ENCODE results near the gene TELO2.

The TELO2 gene

GRCh38 chr16:1518626-1519135 lies 25.5 kb downstream of the TELO2 start:
- DNase-seq (ENCODE audit: low read depth): no peak

GRCh38 chr16:1519831-1520230 lies 26.7 kb downstream of the TELO2 start:
- no peak for DNase-seq (ENCODE audit: low read depth)

- no peak for DNase-seq (ENCODE audit: low read depth)
These were observed 27.3 kb downstream of the TELO2 start for GRCh38 chr16:1520461-1520860.

GRCh38 chr16:1523581-1524245 lies 30.6 kb downstream of the TELO2 start:
- no peak for DNase-seq (ENCODE audit: low read depth)

- DNase-seq (ENCODE audit: low read depth): no peak
These were observed 31.2 kb downstream of the TELO2 start for GRCh38 chr16:1524366-1524765.

- no peak for DNase-seq (ENCODE audit: low read depth)
These were observed 32.9 kb downstream of the TELO2 start for GRCh38 chr16:1525871-1526607.

- no peak for DNase-seq (ENCODE audit: low read depth)
These were observed 33.7 kb downstream of the TELO2 start for GRCh38 chr16:1526608-1527555.

- no peak for DNase-seq (ENCODE audit: low read depth)
These were observed 35.0 kb downstream of the TELO2 start for GRCh38 chr16:1527836-1528811.

GRCh38 chr16:1528921-1529537 lies 35.9 kb downstream of the TELO2 start:
- DNase-seq (ENCODE audit: low read depth): no peak

- no peak for DNase-seq (ENCODE audit: low read depth)
These were observed 37.3 kb downstream of the TELO2 start for GRCh38 chr16:1530349-1530882.

- DNase-seq (ENCODE audit: low read depth): peak; percentile 44
These were observed 37.9 kb downstream of the TELO2 start for GRCh38 chr16:1530883-1531637.

- no peak for DNase-seq (ENCODE audit: low read depth)
These were observed 38.4 kb downstream of the TELO2 start for GRCh38 chr16:1531638-1531910.

GRCh38 chr16:1532081-1532760 lies 39.1 kb downstream of the TELO2 start:
- DNase-seq (ENCODE audit: low read depth): no peak

GRCh38 chr16:1532771-1533170 lies 39.6 kb downstream of the TELO2 start:
- DNase-seq (ENCODE audit: low read depth): no peak

GRCh38 chr16:1533443-1533951 lies 40.3 kb downstream of the TELO2 start, which contains the start of gene TMEM204:
TMEM204 (plus strand) TSS chr16:1533666; CDS start chr16:1534276, 610 bp downstream.
- peak; percentile 88 for DNase-seq (ENCODE audit: low read depth)

GRCh38 chr16:1534021-1535020 lies 41.2 kb downstream of the TELO2 start:
- peak; percentile 55 for DNase-seq (ENCODE audit: low read depth)

GRCh38 chr16:1535391-1536291 lies 42.5 kb downstream of the TELO2 start:
- no peak for DNase-seq (ENCODE audit: low read depth)

Data from ELR (cell line).